ENCODE measurements around the gene NEDD4L. TPM values are rescaled to one million over a fixed set of nuclear protein-coding genes. Genes with fewer than 3 reads are reported as not detected.

The NEDD4L gene
- total and polyA plus RNA-seq, 2 experiments from 2014 or later = 36.2 to 72.3 TPM

DNA sequence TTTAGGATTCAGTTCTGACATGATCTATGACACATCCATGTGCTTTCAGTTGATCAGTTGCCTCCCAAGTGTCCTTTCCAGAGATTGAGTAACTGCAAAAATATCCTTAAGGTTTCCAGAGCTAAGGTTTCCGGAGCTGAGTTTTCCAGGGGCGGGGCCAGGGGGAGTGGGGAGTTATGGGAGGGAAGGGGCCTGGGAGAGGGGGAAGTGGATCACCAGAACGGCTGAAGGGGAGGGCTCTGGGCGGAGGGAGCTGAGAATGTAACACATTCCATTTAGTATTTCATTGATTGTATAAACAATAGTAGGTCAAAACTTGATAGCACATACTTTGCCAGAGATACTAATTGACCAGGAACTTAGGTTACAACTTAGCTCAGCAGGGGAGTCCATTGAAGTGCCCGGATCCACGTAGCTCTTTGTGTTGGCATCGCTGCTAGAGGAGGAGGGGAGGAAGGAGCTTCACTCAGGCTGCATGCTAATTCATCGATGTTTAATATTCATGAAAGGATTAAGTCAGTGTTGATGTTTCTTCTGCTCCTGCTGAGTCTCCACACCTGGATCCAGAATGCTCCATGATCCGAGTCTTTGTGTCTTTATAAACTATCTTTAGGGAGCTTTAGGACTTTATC is 295.1 kb downstream of the NEDD4L start:
- ATAC-seq = peak; percentile 71
- H3K4me1 Mint-ChIP-seq = peaks cover 89% of the 10 kb centered on the region
- peaks cover 3% of the 10 kb centered on the region for H3K27me3 Mint-ChIP-seq (ENCODE audit: insufficient read depth, low read depth, poor library complexity)
- Histone ChIP-seq H3K79me2 (replicated peaks; ENCODE audit: insufficient read depth) (no peaks in the 10 kb centered on the region), H2AFZ (no peak overlapping the region), H3K4me2 (peak overlapping the region; percentile 65), H3K27me3 (ENCODE audit: insufficient read depth) (no peaks in the 10 kb centered on the region), H3K4me3 (peak overlapping the region; percentile 38), H3K4me1 (ENCODE audit: insufficient read depth) (peaks cover 78% of the 10 kb centered on the region), H4K20me1 (replicated peaks; ENCODE audit: insufficient read depth) (no peaks in the 10 kb centered on the region), H3K36me3 (ENCODE audit: insufficient read depth) (no peaks in the 10 kb centered on the region), H3F3A (replicated peaks; ENCODE audit: low read depth) (0 out of 2 replicates have a peak, but pooled peaks cover 3% of the 10 kb centered on the region), H3K27ac (ENCODE audit: low read depth) (peak overlapping the region; percentile 75), H3K9me2 (ENCODE audit: insufficient read depth) (no peaks in the 10 kb centered on the region)
- DNase-seq (ENCODE audit: low spot score) = peak; percentile 84
- H3K4me3 Mint-ChIP-seq = peak overlapping the region; percentile 74
- H3K27ac Mint-ChIP-seq = peak overlapping the region; percentile 89
- H3K36me3 Mint-ChIP-seq (ENCODE audit: low read depth) = peaks cover 13% of the 10 kb centered on the region; the same call in 2 of the 3 replicates
- TF ChIP-seq, protein P1, sequence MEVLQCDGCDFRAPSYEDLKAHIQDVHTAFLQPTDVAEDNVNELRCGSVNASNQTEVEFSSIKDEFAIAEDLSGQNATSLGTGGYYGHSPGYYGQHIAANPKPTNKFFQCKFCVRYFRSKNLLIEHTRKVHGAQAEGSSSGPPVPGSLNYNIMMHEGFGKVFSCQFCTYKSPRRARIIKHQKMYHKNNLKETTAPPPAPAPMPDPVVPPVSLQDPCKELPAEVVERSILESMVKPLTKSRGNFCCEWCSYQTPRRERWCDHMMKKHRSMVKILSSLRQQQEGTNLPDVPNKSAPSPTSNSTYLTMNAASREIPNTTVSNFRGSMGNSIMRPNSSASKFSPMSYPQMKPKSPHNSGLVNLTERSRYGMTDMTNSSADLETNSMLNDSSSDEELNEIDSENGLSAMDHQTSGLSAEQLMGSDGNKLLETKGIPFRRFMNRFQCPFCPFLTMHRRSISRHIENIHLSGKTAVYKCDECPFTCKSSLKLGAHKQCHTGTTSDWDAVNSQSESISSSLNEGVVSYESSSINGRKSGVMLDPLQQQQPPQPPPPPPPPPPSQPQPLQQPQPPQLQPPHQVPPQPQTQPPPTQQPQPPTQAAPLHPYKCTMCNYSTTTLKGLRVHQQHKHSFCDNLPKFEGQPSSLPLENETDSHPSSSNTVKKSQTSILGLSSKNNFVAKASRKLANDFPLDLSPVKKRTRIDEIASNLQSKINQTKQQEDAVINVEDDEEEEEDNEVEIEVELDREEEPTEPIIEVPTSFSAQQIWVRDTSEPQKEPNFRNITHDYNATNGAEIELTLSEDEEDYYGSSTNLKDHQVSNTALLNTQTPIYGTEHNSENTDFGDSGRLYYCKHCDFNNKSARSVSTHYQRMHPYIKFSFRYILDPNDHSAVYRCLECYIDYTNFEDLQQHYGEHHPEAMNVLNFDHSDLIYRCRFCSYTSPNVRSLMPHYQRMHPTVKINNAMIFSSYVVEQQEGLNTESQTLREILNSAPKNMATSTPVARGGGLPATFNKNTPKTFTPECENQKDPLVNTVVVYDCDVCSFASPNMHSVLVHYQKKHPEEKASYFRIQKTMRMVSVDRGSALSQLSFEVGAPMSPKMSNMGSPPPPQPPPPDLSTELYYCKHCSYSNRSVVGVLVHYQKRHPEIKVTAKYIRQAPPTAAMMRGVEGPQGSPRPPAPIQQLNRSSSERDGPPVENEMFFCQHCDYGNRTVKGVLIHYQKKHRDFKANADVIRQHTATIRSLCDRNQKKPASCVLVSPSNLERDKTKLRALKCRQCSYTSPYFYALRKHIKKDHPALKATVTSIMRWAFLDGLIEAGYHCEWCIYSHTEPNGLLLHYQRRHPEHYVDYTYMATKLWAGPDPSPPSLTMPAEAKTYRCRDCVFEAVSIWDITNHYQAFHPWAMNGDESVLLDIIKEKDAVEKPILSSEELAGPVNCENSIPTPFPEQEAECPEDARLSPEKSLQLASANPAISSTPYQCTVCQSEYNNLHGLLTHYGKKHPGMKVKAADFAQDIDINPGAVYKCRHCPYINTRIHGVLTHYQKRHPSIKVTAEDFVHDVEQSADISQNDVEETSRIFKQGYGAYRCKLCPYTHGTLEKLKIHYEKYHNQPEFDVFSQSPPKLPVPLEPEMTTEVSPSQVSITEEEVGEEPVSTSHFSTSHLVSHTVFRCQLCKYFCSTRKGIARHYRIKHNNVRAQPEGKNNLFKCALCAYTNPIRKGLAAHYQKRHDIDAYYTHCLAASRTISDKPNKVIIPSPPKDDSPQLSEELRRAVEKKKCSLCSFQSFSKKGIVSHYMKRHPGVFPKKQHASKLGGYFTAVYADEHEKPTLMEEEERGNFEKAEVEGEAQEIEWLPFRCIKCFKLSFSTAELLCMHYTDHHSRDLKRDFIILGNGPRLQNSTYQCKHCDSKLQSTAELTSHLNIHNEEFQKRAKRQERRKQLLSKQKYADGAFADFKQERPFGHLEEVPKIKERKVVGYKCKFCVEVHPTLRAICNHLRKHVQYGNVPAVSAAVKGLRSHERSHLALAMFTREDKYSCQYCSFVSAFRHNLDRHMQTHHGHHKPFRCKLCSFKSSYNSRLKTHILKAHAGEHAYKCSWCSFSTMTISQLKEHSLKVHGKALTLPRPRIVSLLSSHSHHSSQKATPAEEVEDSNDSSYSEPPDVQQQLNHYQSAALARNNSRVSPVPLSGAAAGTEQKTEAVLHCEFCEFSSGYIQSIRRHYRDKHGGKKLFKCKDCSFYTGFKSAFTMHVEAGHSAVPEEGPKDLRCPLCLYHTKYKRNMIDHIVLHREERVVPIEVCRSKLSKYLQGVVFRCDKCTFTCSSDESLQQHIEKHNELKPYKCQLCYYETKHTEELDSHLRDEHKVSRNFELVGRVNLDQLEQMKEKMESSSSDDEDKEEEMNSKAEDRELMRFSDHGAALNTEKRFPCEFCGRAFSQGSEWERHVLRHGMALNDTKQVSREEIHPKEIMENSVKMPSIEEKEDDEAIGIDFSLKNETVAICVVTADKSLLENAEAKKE (CRISPR knock-in tag; IDR thresholded peaks at IDR 0.05) = no peak
- TF ChIP-seq POLR2AphosphoS5 (IDR thresholded peaks at IDR 0.05; ENCODE audit: low read depth) (no peak), CREB1 (CRISPR knock-in tag; IDR thresholded peaks at IDR 0.05; ENCODE audit: low read depth) (no peak), ZNF331 (CRISPR knock-in tag; IDR thresholded peaks at IDR 0.05; ENCODE audit: low read depth) (no peak), JUNB (IDR thresholded peaks at IDR 0.05; ENCODE audit: unreplicated experiment) (no peak), NANOG (IDR thresholded peaks at IDR 0.05; ENCODE audit: borderline replicate concordance) (no peak), EZH2 (IDR thresholded peaks at IDR 0.05; ENCODE audit: low read depth, unreplicated experiment) (no peak), EZH2phosphoT487 (IDR thresholded peaks at IDR 0.05; ENCODE audit: unreplicated experiment) (no peak), STAT1 (IDR thresholded peaks at IDR 0.05; ENCODE audit: unreplicated experiment) (no peak), ZNF114 (CRISPR knock-in tag; IDR thresholded peaks at IDR 0.05) (no peak)
- TF ChIP-seq, protein P2, sequence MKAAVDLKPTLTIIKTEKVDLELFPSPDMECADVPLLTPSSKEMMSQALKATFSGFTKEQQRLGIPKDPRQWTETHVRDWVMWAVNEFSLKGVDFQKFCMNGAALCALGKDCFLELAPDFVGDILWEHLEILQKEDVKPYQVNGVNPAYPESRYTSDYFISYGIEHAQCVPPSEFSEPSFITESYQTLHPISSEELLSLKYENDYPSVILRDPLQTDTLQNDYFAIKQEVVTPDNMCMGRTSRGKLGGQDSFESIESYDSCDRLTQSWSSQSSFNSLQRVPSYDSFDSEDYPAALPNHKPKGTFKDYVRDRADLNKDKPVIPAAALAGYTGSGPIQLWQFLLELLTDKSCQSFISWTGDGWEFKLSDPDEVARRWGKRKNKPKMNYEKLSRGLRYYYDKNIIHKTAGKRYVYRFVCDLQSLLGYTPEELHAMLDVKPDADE (IDR thresholded peaks at IDR 0.05) = no peak
- TF ChIP-seq, protein P3, sequence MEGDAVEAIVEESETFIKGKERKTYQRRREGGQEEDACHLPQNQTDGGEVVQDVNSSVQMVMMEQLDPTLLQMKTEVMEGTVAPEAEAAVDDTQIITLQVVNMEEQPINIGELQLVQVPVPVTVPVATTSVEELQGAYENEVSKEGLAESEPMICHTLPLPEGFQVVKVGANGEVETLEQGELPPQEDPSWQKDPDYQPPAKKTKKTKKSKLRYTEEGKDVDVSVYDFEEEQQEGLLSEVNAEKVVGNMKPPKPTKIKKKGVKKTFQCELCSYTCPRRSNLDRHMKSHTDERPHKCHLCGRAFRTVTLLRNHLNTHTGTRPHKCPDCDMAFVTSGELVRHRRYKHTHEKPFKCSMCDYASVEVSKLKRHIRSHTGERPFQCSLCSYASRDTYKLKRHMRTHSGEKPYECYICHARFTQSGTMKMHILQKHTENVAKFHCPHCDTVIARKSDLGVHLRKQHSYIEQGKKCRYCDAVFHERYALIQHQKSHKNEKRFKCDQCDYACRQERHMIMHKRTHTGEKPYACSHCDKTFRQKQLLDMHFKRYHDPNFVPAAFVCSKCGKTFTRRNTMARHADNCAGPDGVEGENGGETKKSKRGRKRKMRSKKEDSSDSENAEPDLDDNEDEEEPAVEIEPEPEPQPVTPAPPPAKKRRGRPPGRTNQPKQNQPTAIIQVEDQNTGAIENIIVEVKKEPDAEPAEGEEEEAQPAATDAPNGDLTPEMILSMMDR (conservative IDR thresholded peaks at IDR 0.05; ENCODE audit: low read depth in 2 of 2) = no peak
- TF ChIP-seq, protein P4, sequence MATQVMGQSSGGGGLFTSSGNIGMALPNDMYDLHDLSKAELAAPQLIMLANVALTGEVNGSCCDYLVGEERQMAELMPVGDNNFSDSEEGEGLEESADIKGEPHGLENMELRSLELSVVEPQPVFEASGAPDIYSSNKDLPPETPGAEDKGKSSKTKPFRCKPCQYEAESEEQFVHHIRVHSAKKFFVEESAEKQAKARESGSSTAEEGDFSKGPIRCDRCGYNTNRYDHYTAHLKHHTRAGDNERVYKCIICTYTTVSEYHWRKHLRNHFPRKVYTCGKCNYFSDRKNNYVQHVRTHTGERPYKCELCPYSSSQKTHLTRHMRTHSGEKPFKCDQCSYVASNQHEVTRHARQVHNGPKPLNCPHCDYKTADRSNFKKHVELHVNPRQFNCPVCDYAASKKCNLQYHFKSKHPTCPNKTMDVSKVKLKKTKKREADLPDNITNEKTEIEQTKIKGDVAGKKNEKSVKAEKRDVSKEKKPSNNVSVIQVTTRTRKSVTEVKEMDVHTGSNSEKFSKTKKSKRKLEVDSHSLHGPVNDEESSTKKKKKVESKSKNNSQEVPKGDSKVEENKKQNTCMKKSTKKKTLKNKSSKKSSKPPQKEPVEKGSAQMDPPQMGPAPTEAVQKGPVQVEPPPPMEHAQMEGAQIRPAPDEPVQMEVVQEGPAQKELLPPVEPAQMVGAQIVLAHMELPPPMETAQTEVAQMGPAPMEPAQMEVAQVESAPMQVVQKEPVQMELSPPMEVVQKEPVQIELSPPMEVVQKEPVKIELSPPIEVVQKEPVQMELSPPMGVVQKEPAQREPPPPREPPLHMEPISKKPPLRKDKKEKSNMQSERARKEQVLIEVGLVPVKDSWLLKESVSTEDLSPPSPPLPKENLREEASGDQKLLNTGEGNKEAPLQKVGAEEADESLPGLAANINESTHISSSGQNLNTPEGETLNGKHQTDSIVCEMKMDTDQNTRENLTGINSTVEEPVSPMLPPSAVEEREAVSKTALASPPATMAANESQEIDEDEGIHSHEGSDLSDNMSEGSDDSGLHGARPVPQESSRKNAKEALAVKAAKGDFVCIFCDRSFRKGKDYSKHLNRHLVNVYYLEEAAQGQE (IDR thresholded peaks at IDR 0.05; ENCODE audit: unreplicated experiment) = no peak
- no peaks in the 10 kb centered on the region for H3K9me3 Mint-ChIP-seq
